Karpas-422 (cell line): ENCODE measurements around the gene SBF1. TPM values are rescaled to one million over a fixed set of nuclear protein-coding genes. Genes with fewer than 3 reads are reported as not detected.

ENCODE experiments used
- DNase-seq: peaks from one replicate; pipeline ENCODE4 v3.0.0-alpha.2; 2015
- H2AFZ ChIP-seq: fragments of 200-600 bp; sonication (generic); 2 replicates; pipeline ENCODE4 v1.6.1; 2014; ENCODE audit warnings: antibody characterized with exemption, low read length, mixed read lengths
- H3K27ac ChIP-seq: fragments of 200-600 bp; sonication (generic); 2 replicates; pipeline ENCODE4 v1.5.1; 2014; ENCODE audit warnings: mild to moderate bottlenecking, low read length, moderate library complexity
- H3K27me3 ChIP-seq: fragments of 200-600 bp; sonication (generic); 2 replicates; pipeline ENCODE4 v1.6.1; 2014; ENCODE audit warnings: low read length, mixed read lengths
- H3K36me3 ChIP-seq: fragments of 200-600 bp; sonication (generic); 2 replicates; pipeline ENCODE4 v1.6.1; 2014; ENCODE audit warnings: low read length, mixed read lengths; ENCODE audit not compliant: insufficient read depth
- H3K4me1 ChIP-seq: fragments of 200-600 bp; sonication (generic); 2 replicates; pipeline ENCODE4 v1.6.1; 2014; ENCODE audit warnings: mild to moderate bottlenecking, low read length, mixed read lengths
- H3K4me2 ChIP-seq: fragments of 200-600 bp; sonication (generic); 2 replicates; pipeline ENCODE4 v1.6.1; 2014; ENCODE audit warnings: low read length, low read depth, mild to moderate bottlenecking; ENCODE audit not compliant: poor library complexity, severe bottlenecking
- H3K4me3 ChIP-seq: fragments of 200-600 bp; sonication (generic); 2 replicates; pipeline ENCODE4 v1.5.1; 2014; ENCODE audit warnings: mild to moderate bottlenecking, antibody characterized with exemption, low read length, mixed read lengths
- H3K79me2 ChIP-seq: fragments of 200-600 bp; sonication (generic); 2 replicates; pipeline ENCODE4 v1.6.1; 2014; ENCODE audit warnings: mild to moderate bottlenecking, low read length, mixed read lengths
- H3K9ac ChIP-seq: fragments of 200-600 bp; sonication (generic); 2 replicates; pipeline ENCODE4 v1.6.0; 2014; ENCODE audit warnings: low read length
- H3K9me2 ChIP-seq: fragments of 200-600 bp; sonication (generic), shearing (Covaris generic); replicated peaks from 2 replicates; pipeline ENCODE4 v1.6.0; 2014; ENCODE audit warnings: mild to moderate bottlenecking, low read length, moderate library complexity; ENCODE audit not compliant: insufficient read depth
- H3K9me3 ChIP-seq: fragments of 300-700, 200-600 bp; sonication (generic); 2 replicates; pipeline ENCODE4 v1.6.1; 2014; ENCODE audit warnings: low read length, mixed read lengths
- H4K20me1 ChIP-seq: fragments of 200-600 bp; sonication (generic); 2 replicates; pipeline ENCODE4 v1.6.1; 2014; ENCODE audit warnings: mild to moderate bottlenecking, antibody characterized with exemption, low read length, low read depth; ENCODE audit not compliant: insufficient read depth
- total RNA-seq: library from RNA; depleted of rRNA; stranded (reverse); fragments of >200 nt; shearing (Covaris generic); gene quantifications from 2 replicates; pipeline ENCODE4 v1.2.3, GENCODE V29; 2014; ENCODE audit warnings: low replicate concordance; rRNA removed

The SBF1 gene
- total RNA-seq, result 33.5 and 91.5 TPM in 2 replicates

- Histone ChIP-seq H3K4me3 (peak within 1 kb of the TSS; percentile 83), H3K27ac (peak within 1 kb of the TSS; percentile 99)
These were observed at the start of gene SBF1 for GRCh38 chr22:50474710-50475651. Gene SBF1, minus strand, starts transcription at chr22:50475035. Its CDS starts 195 bp downstream, at chr22:50474840.

GRCh38 chr22:50523806-50524675 lies 49.2 kb upstream of the SBF1 start:
- Histone ChIP-seq H3K79me2 (peaks cover 22% of the 10 kb centered on the region), H4K20me1 (peaks cover 14% of the 10 kb centered on the region), H3K27me3 (no peaks in the 10 kb centered on the region), H3K36me3 (0 out of 2 replicates have a peak, but pooled peaks cover 3% of the 10 kb centered on the region), H3K27ac (no peak overlapping the region), H3K4me1 (peaks cover 29% of the 10 kb centered on the region), H3K9ac (peak overlapping the region; percentile 85), H2AFZ (no peak overlapping the region), H3K9me3 (no peaks in the 10 kb centered on the region), H3K4me2 (peak overlapping the region; percentile 98), H3K4me3 (peak overlapping the region; percentile 98), H3K9me2 (no peaks in the 10 kb centered on the region)
- peak; percentile 52 for DNase-seq

More at GRCh38 chr22:50474710-50475651, at the start of gene SBF1:
- peak within 1 kb of the TSS; percentile 92 for H3K4me2 ChIP-seq
- no peaks in the 10 kb centered on the region for H3K9me2 ChIP-seq
- no peaks in the 10 kb centered on the region for H3K27me3 ChIP-seq
- no peaks in the 10 kb centered on the region for H3K9me3 ChIP-seq
- DNase-seq, result peak; percentile 95
- H4K20me1 ChIP-seq, result peaks cover 34% of the 10 kb centered on the region; the same call in 1 of the 2 replicates
- H2AFZ ChIP-seq, result peak within 1 kb of the TSS; percentile 97
- peaks cover 46% of the 10 kb centered on the region for H3K4me1 ChIP-seq
- no peaks in the 10 kb centered on the region for H3K36me3 ChIP-seq
- peak within 1 kb of the TSS; percentile 89 for H3K9ac ChIP-seq
- H3K79me2 ChIP-seq, result peaks cover 40% of the 10 kb centered on the region

- H3K4me1 ChIP-seq, result peaks cover 29% of the 10 kb centered on the region
- no peaks in the 10 kb centered on the region for H3K9me3 ChIP-seq
- 0 out of 2 replicates have a peak, but pooled peaks cover 3% of the 10 kb centered on the region for H3K36me3 ChIP-seq
- no peak overlapping the region for H3K4me3 ChIP-seq
- no peaks in the 10 kb centered on the region for H3K27me3 ChIP-seq
- peak overlapping the region; percentile 98 for H3K4me2 ChIP-seq
- peaks cover 22% of the 10 kb centered on the region for H3K79me2 ChIP-seq
- DNase-seq, result no peak
- H3K27ac ChIP-seq, result no peak overlapping the region
- peaks cover 14% of the 10 kb centered on the region for H4K20me1 ChIP-seq
- no peaks in the 10 kb centered on the region for H3K9me2 ChIP-seq
- no peak overlapping the region for H3K9ac ChIP-seq
- H2AFZ ChIP-seq, result no peak overlapping the region
These were observed 48.6 kb upstream of the SBF1 start for GRCh38 chr22:50523458-50523805.

- DNase-seq, result peak; percentile 42
- Histone ChIP-seq H3K4me2 (no peak overlapping the region), H3K9me3 (no peaks in the 10 kb centered on the region), H3K9me2 (no peaks in the 10 kb centered on the region), H3K9ac (no peak overlapping the region), H3K27ac (no peak overlapping the region), H3K4me3 (no peak overlapping the region), H3K4me1 (peaks cover 29% of the 10 kb centered on the region), H3K36me3 (0 out of 2 replicates have a peak, but pooled peaks cover 3% of the 10 kb centered on the region), H2AFZ (no peak overlapping the region), H3K79me2 (peaks cover 22% of the 10 kb centered on the region), H4K20me1 (peaks cover 14% of the 10 kb centered on the region), H3K27me3 (no peaks in the 10 kb centered on the region)
These were observed 48.1 kb upstream of the SBF1 start for GRCh38 chr22:50522806-50523438.

GRCh38 chr22:50522208-50522805 lies 47.5 kb upstream of the SBF1 start:
- H3K27me3 ChIP-seq, result no peaks in the 10 kb centered on the region
- H3K9me2 ChIP-seq, result no peaks in the 10 kb centered on the region
- H3K36me3 ChIP-seq, result 0 out of 2 replicates have a peak, but pooled peaks cover 3% of the 10 kb centered on the region
- H3K9ac ChIP-seq, result no peak overlapping the region
- H3K9me3 ChIP-seq, result no peaks in the 10 kb centered on the region
- peaks cover 14% of the 10 kb centered on the region for H4K20me1 ChIP-seq
- peaks cover 25% of the 10 kb centered on the region for H3K4me1 ChIP-seq
- H2AFZ ChIP-seq, result no peak overlapping the region
- no peak overlapping the region for H3K4me3 ChIP-seq
- DNase-seq, result no peak
- H3K4me2 ChIP-seq, result no peak overlapping the region
- peaks cover 22% of the 10 kb centered on the region for H3K79me2 ChIP-seq
- H3K27ac ChIP-seq, result no peak overlapping the region

GRCh38 chr22:50521710-50522109 lies 46.9 kb upstream of the SBF1 start:
- Histone ChIP-seq H3K9me3 (no peaks in the 10 kb centered on the region), H3K4me2 (no peak overlapping the region), H4K20me1 (peaks cover 14% of the 10 kb centered on the region), H2AFZ (no peak overlapping the region), H3K9ac (no peak overlapping the region), H3K9me2 (no peaks in the 10 kb centered on the region), H3K27me3 (no peaks in the 10 kb centered on the region), H3K36me3 (0 out of 2 replicates have a peak, but pooled peaks cover 3% of the 10 kb centered on the region), H3K27ac (no peak overlapping the region), H3K79me2 (peaks cover 23% of the 10 kb centered on the region), H3K4me1 (peaks cover 19% of the 10 kb centered on the region), H3K4me3 (no peak overlapping the region)
- DNase-seq, result no peak

GRCh38 chr22:50520826-50521453 lies 46.1 kb upstream of the SBF1 start:
- Histone ChIP-seq H3K4me3 (no peak overlapping the region), H3K9ac (no peak overlapping the region), H2AFZ (no peak overlapping the region), H3K9me2 (no peaks in the 10 kb centered on the region), H3K36me3 (0 out of 2 replicates have a peak, but pooled peaks cover 3% of the 10 kb centered on the region), H3K9me3 (no peaks in the 10 kb centered on the region), H3K27ac (no peak overlapping the region), H3K4me2 (no peak overlapping the region), H3K27me3 (no peaks in the 10 kb centered on the region), H4K20me1 (peaks cover 14% of the 10 kb centered on the region), H3K79me2 (peaks cover 30% of the 10 kb centered on the region), H3K4me1 (peaks cover 16% of the 10 kb centered on the region)
- no peak for DNase-seq
